CD4-positive, alpha-beta T cell treated with Interleukin-15 for 1 hour (primary cell): ENCODE data around the gene CCND2.

Experiments used
- DNase-seq: peaks from one replicate; pipeline ENCODE4 v3.0.0-alpha.2; 2020

The CCND2 gene

GRCh38 chr12:4273652-4274395, at the start of gene CCND2:
TSS of gene CCND2 (plus strand) at chr12:4273762. CDS start at chr12:4274041, 279 bp downstream.
- DNase-seq = peak; percentile 84

DNA sequence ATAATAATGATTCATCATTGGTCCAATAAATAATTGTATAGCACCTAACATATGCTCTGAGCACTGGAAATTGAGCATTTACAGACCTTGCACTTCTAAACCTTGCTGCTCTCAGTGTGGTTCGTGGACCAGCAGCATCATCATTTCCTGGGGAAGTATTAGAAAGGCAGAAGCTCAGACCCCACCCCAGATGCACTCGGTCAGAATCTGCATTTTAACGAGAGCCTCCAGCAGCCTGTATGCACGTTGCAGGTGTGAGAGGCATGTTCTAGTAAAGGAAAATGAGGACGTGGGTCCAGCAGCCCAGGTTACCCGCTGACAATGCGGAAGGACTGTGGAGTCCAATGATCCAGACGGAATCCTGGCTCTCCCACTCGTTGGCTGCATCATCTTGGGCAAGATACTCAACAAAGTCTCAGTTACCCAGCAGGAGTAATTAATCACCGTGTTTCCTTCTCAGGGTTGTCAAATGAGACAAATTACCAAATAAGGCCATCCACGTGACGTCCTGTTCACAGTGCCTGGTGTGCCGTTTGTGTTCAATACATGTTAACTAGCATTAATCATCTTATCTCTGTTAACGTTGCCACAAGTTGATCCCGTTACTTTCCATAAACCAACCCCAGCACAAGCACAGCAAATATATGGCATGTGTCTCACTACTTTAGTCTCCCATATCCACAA, 49.2 kb upstream of the CCND2 start:
- DNase-seq = no peak

DNA sequence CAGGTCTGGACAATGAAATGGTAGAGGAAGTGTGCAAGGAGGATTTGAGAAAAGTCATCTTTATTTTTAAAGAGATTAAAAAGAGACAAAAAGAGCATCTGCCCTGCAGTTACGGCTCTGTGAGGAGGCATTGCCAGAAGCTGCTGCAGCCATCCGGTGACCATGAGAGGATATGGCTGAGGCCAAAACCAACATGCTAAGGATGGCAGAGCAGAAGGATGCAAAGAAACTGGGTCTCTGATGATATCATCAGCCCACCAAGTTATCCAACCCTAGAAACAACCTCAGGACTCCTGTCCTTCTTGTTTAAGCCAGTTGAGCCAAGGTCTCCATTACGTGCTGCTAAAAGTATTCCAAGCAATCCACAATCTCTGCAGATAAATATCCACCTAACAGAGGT, 48.0 kb upstream of the CCND2 start:
- no peak for DNase-seq

- no peak for DNase-seq
Measured at GRCh38 chr12:4227046-4227445, 46.5 kb upstream of the CCND2 start.

GRCh38 chr12:4228122-4228580, 45.4 kb upstream of the CCND2 start:
- DNase-seq = no peak

GRCh38 chr12:4230526-4230925, 43.0 kb upstream of the CCND2 start:
- DNase-seq = no peak

- no peak for DNase-seq
Measured at GRCh38 chr12:4238577-4238976, 35.0 kb upstream of the CCND2 start.

- DNase-seq = no peak
Measured at GRCh38 chr12:4239746-4240145, 33.8 kb upstream of the CCND2 start.

- no peak for DNase-seq
Measured at GRCh38 chr12:4240161-4240783, 33.3 kb upstream of the CCND2 start.

- no peak for DNase-seq
Measured at GRCh38 chr12:4240981-4241380, 32.6 kb upstream of the CCND2 start.

DNA sequence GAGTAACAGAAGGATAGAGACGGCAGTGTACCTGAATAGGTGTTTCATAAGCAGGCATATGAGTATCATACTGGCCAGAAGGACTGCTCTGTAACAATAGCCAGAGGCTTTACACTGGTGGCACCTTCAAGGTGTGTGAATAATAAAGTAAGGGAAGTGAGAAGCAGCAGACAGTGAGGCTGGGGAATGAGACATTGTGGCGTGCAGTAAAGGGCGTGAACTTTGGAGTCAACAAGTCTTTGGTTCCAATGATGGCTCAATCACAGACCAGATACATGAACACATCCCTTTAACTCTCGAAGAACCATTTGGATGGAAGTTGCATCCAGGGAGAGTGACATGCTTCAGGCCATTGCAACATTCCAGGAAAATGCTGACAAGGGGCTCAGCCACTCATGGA, 32.0 kb upstream of the CCND2 start:
- no peak for DNase-seq

- no peak for DNase-seq
Measured at GRCh38 chr12:4242595-4242994, 31.0 kb upstream of the CCND2 start.

- DNase-seq = no peak
Measured at GRCh38 chr12:4243091-4243490, 30.5 kb upstream of the CCND2 start.

GRCh38 chr12:4243491-4244100, 30.0 kb upstream of the CCND2 start:
- peak; percentile 54 for DNase-seq

GRCh38 chr12:4244868-4245267, 28.7 kb upstream of the CCND2 start:
- DNase-seq = no peak

GRCh38 chr12:4245446-4245845, 28.1 kb upstream of the CCND2 start:
- no peak for DNase-seq

GRCh38 chr12:4246116-4246515, 27.4 kb upstream of the CCND2 start:
- no peak for DNase-seq

DNA sequence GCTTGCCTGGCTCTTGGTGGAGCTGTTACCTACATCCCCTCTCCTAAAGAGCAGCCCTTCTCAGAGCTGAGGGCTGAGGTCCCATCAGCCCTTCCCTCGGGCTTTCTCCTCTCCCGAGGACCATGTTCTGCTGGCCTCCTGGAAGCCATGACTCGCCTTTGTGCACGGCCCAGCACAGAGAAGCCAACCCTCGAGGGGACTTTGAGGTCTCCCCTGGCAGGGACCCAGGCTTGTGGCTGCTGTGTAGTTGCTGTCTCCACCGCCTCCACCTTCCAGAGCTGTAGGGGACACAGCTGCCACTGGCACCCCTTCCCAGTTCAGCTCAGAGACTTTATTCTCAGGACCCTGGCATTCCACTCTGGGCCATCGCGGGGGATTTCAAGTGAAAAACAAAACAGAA, 22.9 kb upstream of the CCND2 start:
- DNase-seq = no peak

GRCh38 chr12:4251216-4251891, 22.2 kb upstream of the CCND2 start:
- DNase-seq = no peak

- no peak for DNase-seq
Measured at GRCh38 chr12:4251967-4252366, 21.6 kb upstream of the CCND2 start.

- DNase-seq = no peak
Measured at GRCh38 chr12:4252601-4253000, 21.0 kb upstream of the CCND2 start.

- DNase-seq = no peak
Measured at GRCh38 chr12:4256043-4256826, 17.3 kb upstream of the CCND2 start.
